Natural killer cell (primary cell): ENCODE measurements around the gene BEST3. TPM values are rescaled to one million over a fixed set of nuclear protein-coding genes. Genes with fewer than 3 reads are reported as not detected.

Experiments
- ATAC-seq, 3 donors: fragments of 150-1000 bp in 2 of 3; fragments of 200-7000 bp in 1 of 3; cut with Tn5 transposase; 1 replicate in 1 of 3; 2 replicates in 2 of 3; pipeline ENCODE4 v1.10.0; 2021; ENCODE audit warnings: mild to moderate bottlenecking in 2 of 3, moderate library complexity in 2 of 3
- DNase-seq, 2 donors: peaks; one replicate each; pipeline versions ENCODE4 v3.0.0 to v3.0.0-alpha.2; 2013 to 2021; ENCODE audit warnings: mixed read lengths in 1 of 2
- H3K27ac ChIP-seq: one replicate; pipeline ENCODE4 v1.5.1; 2013; ENCODE audit warnings: mild to moderate bottlenecking, low read length
- H3K27me3 ChIP-seq: one replicate; pipeline ENCODE4 v1.6.1; 2013; ENCODE audit warnings: low read length; ENCODE audit not compliant: control insufficient read depth, insufficient read depth
- H3K36me3 ChIP-seq: one replicate; pipeline ENCODE4 v1.6.1; 2013; ENCODE audit warnings: low read length; ENCODE audit not compliant: control insufficient read depth, insufficient read depth
- H3K4me1 ChIP-seq: one replicate; pipeline ENCODE4 v1.6.1; 2013; ENCODE audit warnings: low read length; ENCODE audit not compliant: control insufficient read depth, insufficient read depth
- H3K4me3 ChIP-seq: one replicate; pipeline ENCODE4 v1.5.1; 2013; ENCODE audit warnings: low read length
- H3K9me3 ChIP-seq: one replicate; pipeline ENCODE4 v1.6.1; 2013; ENCODE audit warnings: low read length; ENCODE audit not compliant: control insufficient read depth, insufficient read depth
- H3K27ac Mint-ChIP-seq, 2 donors: one replicate each; pipeline ENCODE4 v1.8.0; 2022; ENCODE audit warnings: mild to moderate bottlenecking in 2 of 2, mixed read lengths in 2 of 2, moderate library complexity in 1 of 2
- H3K27me3 Mint-ChIP-seq, 2 donors: one replicate each; pipeline ENCODE4 v1.8.0; 2022; ENCODE audit warnings: low read depth in 2 of 2, mixed read lengths in 2 of 2
- H3K36me3 Mint-ChIP-seq: one replicate; pipeline ENCODE4 v1.8.0; 2022; ENCODE audit warnings: mixed read lengths
- H3K4me1 Mint-ChIP-seq, 2 donors: one replicate each; pipeline ENCODE4 v1.8.0; 2022; ENCODE audit warnings: mixed read lengths in 2 of 2
- H3K4me3 Mint-ChIP-seq: one replicate; pipeline ENCODE4 v1.8.0; 2022; ENCODE audit warnings: mild to moderate bottlenecking, moderate library complexity, mixed read lengths
- H3K9me3 Mint-ChIP-seq, 2 donors: one replicate each; pipeline ENCODE4 v1.8.0; 2022; ENCODE audit warnings: mixed read lengths in 2 of 2
- WGBS: methylation state at CpG from one replicate; pipeline ENCODE4 v1.1.7; 2013; ENCODE audit warnings: missing lambda C conversion rate; ENCODE audit not compliant: insufficient coverage; 5-methylcytosine and 5-hydroxymethylcytosine counted together
- intact Hi-C: fragments of 100-400 bp; cut with micrococcal nuclease; formaldehyde crosslinking; loops from one replicate; pipeline ENCODE4 v1.14.2; 2022
- total RNA-seq, 4 donors: library from RNA; stranded (reverse); fragments of 120-200 nt in 1 of 4; gene quantifications; one replicate each; pipeline versions ENCODE4 v1.2.3 to v1.2.4, GENCODE V29; 2013 to 2022
- TF ChIP-seq, protein P1 (sequence below): fragments of 200-600 bp; IDR thresholded peaks from one replicate; pipeline ENCODE4 v1.8.0; 2022; ENCODE audit warnings: antibody characterized with exemption

BEST3 gene
- total RNA-seq, 3 donors from 2014 or later (not counting 1 experiment from before 2014, with no cell fraction given) = not detected

DNA sequence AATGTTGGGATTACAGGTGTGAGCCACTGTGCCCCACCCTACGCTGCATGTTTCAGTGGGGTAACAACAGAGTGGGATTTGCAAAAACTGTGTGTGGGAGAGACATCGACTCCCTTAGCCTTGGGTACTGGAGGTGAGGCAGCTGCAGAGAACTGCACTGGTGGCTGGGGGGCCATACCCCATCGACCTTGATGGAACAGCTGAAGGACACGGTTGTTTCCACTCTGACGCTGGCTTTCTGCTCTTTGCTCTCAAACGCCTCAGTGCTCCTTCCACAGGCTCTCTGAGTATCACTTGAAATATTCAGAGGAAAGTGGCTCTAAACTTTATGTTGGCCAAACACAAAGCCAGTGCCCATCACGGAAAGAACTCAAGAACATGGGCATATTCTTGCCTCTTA lies 57.6 kb downstream of the BEST3 start:
- no peaks in the 10 kb centered on the region for H3K4me1 ChIP-seq
- H3K4me3 ChIP-seq = no peak overlapping the region
- no peaks in the 10 kb centered on the region for H3K27me3 Mint-ChIP-seq
- H3K36me3 ChIP-seq = no peaks in the 10 kb centered on the region
- TF ChIP-seq, protein P1, sequence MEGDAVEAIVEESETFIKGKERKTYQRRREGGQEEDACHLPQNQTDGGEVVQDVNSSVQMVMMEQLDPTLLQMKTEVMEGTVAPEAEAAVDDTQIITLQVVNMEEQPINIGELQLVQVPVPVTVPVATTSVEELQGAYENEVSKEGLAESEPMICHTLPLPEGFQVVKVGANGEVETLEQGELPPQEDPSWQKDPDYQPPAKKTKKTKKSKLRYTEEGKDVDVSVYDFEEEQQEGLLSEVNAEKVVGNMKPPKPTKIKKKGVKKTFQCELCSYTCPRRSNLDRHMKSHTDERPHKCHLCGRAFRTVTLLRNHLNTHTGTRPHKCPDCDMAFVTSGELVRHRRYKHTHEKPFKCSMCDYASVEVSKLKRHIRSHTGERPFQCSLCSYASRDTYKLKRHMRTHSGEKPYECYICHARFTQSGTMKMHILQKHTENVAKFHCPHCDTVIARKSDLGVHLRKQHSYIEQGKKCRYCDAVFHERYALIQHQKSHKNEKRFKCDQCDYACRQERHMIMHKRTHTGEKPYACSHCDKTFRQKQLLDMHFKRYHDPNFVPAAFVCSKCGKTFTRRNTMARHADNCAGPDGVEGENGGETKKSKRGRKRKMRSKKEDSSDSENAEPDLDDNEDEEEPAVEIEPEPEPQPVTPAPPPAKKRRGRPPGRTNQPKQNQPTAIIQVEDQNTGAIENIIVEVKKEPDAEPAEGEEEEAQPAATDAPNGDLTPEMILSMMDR = no peak
- ATAC-seq (no peak), DNase-seq (no peak)
- no peaks in the 10 kb centered on the region for H3K27me3 ChIP-seq
- H3K4me1 Mint-ChIP-seq = no peaks in the 10 kb centered on the region
- no peaks in the 10 kb centered on the region for H3K9me3 Mint-ChIP-seq
- no peak overlapping the region for H3K4me3 Mint-ChIP-seq
- H3K36me3 Mint-ChIP-seq = no peaks in the 10 kb centered on the region
- WGBS = 92% methylated on average over 7 of the region's 7 CpGs
- intact Hi-C loops = no loop called here
- no peaks in the 10 kb centered on the region for H3K9me3 ChIP-seq
- no peak overlapping the region for H3K27ac ChIP-seq
- no peak overlapping the region for H3K27ac Mint-ChIP-seq

DNA sequence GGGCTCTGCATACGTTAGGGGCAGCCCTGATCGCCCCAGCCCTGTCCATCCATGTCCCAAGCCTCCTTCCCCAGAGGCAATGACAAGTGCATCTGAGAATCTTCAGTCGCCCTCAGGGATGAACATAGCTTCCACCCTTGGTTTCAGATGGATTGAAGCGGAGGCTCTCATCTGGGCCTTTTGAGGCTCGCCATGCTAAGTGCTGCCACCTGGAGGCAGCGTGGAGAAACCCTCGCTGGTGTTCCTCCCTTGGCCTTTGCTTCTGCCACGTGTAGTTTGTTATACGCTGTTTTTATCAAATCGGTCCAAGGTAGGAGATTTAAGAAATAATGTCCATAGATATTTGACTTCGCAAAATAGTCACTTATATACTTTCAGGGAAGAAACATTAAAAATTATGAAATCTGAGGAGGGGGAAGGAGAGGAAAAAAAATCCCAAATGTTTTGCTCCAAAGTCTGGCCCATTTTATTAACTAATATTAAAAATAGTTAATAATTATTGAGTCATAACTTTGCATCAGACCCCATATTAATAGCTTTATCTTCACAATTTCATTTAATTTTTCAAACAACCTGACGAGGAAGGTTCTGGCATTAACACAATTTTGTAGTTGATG lies 59.6 kb downstream of the BEST3 start:
- intact Hi-C loops = loop anchor here (1.0 to 2.0 kb wide), 3 partner anchors 282 to 485 kb away; no protein-coding TSS in a partner anchor
- H3K4me3 Mint-ChIP-seq = no peak overlapping the region
- no peaks in the 10 kb centered on the region for H3K9me3 Mint-ChIP-seq
- ATAC-seq (peak; percentile 70 to 81 (median 76)), DNase-seq (peak; percentile 38 to 79)
- no peaks in the 10 kb centered on the region for H3K27me3 ChIP-seq
- no peaks in the 10 kb centered on the region for H3K4me1 Mint-ChIP-seq
- peaks cover 0 to 3% of the 10 kb centered on the region in 2 donors for H3K27me3 Mint-ChIP-seq
- no peaks in the 10 kb centered on the region for H3K9me3 ChIP-seq
- H3K36me3 ChIP-seq = no peaks in the 10 kb centered on the region
- no peak overlapping the region for H3K27ac ChIP-seq
- H3K4me1 ChIP-seq = no peaks in the 10 kb centered on the region
- no peak overlapping the region for H3K4me3 ChIP-seq
- no peak overlapping the region for H3K27ac Mint-ChIP-seq
- WGBS = 33% methylated on average over 9 of the region's 12 CpGs
- H3K36me3 Mint-ChIP-seq = no peaks in the 10 kb centered on the region
- TF ChIP-seq, protein P1 = peak; percentile 82

DNA sequence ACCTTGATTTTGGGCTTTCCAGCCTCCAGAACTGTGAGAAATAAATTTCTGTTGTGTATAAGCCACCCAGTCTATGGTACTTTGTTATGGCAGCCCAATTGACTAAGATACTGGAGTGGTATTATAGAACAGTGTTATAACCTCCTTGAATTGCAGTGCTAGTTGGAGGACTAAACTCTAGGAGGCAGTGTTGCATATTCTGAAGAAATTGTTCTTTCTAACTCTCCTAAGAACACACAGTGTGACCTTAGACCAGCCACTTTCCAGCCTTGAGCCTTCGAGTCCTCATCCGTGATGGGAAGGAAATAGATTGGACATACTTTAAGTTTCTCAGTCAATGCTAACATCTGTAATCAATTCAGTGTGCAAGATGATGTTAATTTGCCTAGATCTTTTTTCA lies 66.0 kb downstream of the BEST3 start:
- intact Hi-C loops = no loop called here
- H3K36me3 Mint-ChIP-seq = no peaks in the 10 kb centered on the region
- H3K9me3 Mint-ChIP-seq = no peaks in the 10 kb centered on the region
- no peaks in the 10 kb centered on the region for H3K27me3 ChIP-seq
- no peaks in the 10 kb centered on the region for H3K36me3 ChIP-seq
- H3K27me3 Mint-ChIP-seq = peaks cover 0 to 6% of the 10 kb centered on the region in 2 donors
- WGBS = no CpG with 5 or more reads among the region's 2 CpGs
- ATAC-seq (no peak), DNase-seq (no peak)
- no peaks in the 10 kb centered on the region for H3K9me3 ChIP-seq
- H3K4me1 ChIP-seq = no peaks in the 10 kb centered on the region
- H3K27ac ChIP-seq = no peak overlapping the region
- no peak overlapping the region for H3K4me3 ChIP-seq
- no peak overlapping the region for H3K4me3 Mint-ChIP-seq
- no peak overlapping the region for H3K27ac Mint-ChIP-seq
- TF ChIP-seq, protein P1 = no peak
- no peaks in the 10 kb centered on the region for H3K4me1 Mint-ChIP-seq

DNA sequence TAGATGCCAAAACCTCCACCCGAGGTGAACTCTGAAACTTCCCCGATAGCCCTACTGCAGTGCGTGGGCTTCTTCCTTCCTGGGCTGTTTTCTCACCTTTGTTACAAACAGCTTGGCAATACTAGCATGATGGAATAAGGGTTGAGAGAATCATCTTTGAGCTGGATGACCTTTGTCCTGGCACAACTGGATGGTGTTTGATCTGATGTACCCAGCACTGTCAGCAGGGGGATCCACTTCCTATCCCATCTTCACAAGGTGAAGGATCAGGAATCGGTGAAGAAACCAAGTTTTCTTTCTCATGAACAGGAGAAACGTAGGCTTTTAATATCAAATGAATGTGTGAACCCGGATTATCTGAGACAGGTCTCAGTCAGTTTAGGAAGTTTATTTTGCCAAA lies 68.9 kb downstream of the BEST3 start:
- Histone ChIP-seq H3K27me3 (no peaks in the 10 kb centered on the region), H3K9me3 (no peaks in the 10 kb centered on the region), H3K27ac (no peak overlapping the region), H3K4me1 (no peaks in the 10 kb centered on the region), H3K4me3 (no peak overlapping the region), H3K36me3 (no peaks in the 10 kb centered on the region)
- Mint-ChIP-seq H3K36me3 (no peaks in the 10 kb centered on the region), H3K4me1 (no peaks in the 10 kb centered on the region), H3K27me3 (peaks cover 0 to 3% of the 10 kb centered on the region in 2 donors), H3K27ac (no peak overlapping the region), H3K4me3 (no peak overlapping the region), H3K9me3 (no peaks in the 10 kb centered on the region)
- WGBS = 85% methylated on average over 6 of the region's 6 CpGs
- intact Hi-C loops = no loop called here
- TF ChIP-seq, protein P1 = no peak
- no peak for DNase-seq
- ATAC-seq = no peak
